GM12875 (cell line): ENCODE results near the gene RBM6.
"Not testable (repeated sequence)": the region's sequence is repeated elsewhere in the genome, so short reads cannot be mapped to it uniquely, and the experiment has no call there.

ENCODE experiments used
- H3K4me3 ChIP-seq: one replicate; pipeline ENCODE4 v1.5.1; 2011; ENCODE audit warnings: low read depth, low read length, control low read depth
- TF ChIP-seq, protein P1 (sequence below): IDR thresholded peaks from 2 replicates; pipeline ENCODE4 v1.5.1; 2011; ENCODE audit warnings: low read depth, mild to moderate bottlenecking, control low read depth, inconsistent platforms, low read length, moderate library complexity, borderline replicate concordance; ENCODE audit not compliant: insufficient read depth

Gene RBM6

DNA sequence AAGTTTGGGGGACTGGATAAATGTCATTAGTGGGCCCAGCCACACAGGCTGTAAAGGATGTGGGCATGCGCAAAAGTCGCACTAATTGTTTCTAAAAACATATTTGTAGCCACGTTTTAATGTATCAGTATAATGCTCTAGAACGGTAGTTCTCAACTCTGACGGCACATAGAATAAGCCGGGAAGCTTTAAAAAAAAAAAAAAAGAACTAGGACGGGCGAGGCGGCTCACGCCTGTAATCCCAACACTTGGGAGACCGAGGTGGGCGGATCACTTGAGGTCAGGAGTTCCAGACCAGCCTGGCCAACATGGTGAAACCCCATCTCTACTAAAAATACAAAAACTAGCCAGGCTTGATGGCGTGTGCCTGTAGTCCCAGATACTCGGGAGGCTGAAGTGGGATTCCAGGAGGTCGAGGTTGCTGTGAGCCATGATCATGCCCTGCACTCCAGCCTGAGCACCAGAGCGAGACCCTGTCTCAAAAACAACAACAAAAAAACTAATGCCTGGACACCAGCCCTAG is 9.7 kb upstream of the RBM6 start:
- TF ChIP-seq, protein P1, sequence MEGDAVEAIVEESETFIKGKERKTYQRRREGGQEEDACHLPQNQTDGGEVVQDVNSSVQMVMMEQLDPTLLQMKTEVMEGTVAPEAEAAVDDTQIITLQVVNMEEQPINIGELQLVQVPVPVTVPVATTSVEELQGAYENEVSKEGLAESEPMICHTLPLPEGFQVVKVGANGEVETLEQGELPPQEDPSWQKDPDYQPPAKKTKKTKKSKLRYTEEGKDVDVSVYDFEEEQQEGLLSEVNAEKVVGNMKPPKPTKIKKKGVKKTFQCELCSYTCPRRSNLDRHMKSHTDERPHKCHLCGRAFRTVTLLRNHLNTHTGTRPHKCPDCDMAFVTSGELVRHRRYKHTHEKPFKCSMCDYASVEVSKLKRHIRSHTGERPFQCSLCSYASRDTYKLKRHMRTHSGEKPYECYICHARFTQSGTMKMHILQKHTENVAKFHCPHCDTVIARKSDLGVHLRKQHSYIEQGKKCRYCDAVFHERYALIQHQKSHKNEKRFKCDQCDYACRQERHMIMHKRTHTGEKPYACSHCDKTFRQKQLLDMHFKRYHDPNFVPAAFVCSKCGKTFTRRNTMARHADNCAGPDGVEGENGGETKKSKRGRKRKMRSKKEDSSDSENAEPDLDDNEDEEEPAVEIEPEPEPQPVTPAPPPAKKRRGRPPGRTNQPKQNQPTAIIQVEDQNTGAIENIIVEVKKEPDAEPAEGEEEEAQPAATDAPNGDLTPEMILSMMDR, result no peak
- peak overlapping the region; percentile 96 for H3K4me3 ChIP-seq

- TF ChIP-seq, protein P1, result no peak
- H3K4me3 ChIP-seq, result no peak overlapping the region
These were observed 9.0 kb upstream of the RBM6 start for GRCh38 chr3:49930922-49931321.

- not testable (repeated sequence) for H3K4me3 ChIP-seq
These were observed 7.7 kb upstream of the RBM6 start for GRCh38 chr3:49932281-49932680.

GRCh38 chr3:49937090-49937489 is 2.9 kb upstream of the RBM6 start:
- H3K4me3 ChIP-seq, result no peak overlapping the region
- TF ChIP-seq, protein P1, result no peak

DNA sequence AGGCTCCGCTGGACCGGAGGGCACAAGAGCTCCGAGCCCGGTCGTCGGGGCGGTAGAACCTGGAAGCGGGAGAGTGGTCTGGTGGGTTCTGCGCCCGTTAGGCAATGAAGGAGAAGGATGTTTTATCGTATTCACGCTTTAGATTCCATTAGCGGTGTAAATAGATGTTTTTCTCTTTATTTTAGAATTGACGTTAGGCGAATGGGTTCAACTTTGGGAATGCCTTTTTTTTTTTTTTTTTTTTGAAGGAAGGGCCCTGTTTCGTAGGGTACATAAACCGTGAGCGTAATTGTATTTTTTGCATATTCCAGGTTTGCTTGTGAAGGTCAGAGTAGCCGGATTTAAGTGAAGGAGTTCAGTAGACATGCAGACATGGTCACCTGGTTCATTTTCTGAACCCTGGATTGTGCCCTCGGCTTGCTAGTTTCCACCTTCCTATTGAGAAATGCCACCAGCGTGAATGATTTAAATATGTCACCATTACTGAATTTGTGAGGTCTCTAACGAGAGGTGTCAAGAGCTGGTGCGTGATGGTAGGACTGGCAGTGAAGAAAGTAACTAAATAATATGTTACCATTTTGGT is 808 bp downstream of the RBM6 start:
- TF ChIP-seq, protein P1, result no peak
- H3K4me3 ChIP-seq, result peak overlapping the region; percentile 67

GRCh38 chr3:49942651-49943050 is 2.7 kb downstream of the RBM6 start:
- H3K4me3 ChIP-seq, result no peak overlapping the region
- TF ChIP-seq, protein P1, result no peak

GRCh38 chr3:49952924-49953323 is 13.0 kb downstream of the RBM6 start:
- no peak overlapping the region for H3K4me3 ChIP-seq
- TF ChIP-seq, protein P1, result no peak
